HG02763 (cell line): ENCODE results near the gene ESR2.

Source experiments
- ATAC-seq: cut with Tn5 transposase; IDR thresholded peaks from one replicate; pipeline ENCODE4 v1.9.1; 2021; ENCODE audit warnings: mild to moderate bottlenecking, moderate library complexity; ENCODE audit not compliant: unreplicated experiment

ESR2 gene

GRCh38 chr14:64272019-64272418, 22.2 kb downstream of the ESR2 start:
- no peak for ATAC-seq

GRCh38 chr14:64266239-64266638, 27.9 kb downstream of the ESR2 start:
- ATAC-seq: no peak

GRCh38 chr14:64265222-64265621, 28.9 kb downstream of the ESR2 start:
- no peak for ATAC-seq

- no peak for ATAC-seq
These were observed 33.8 kb downstream of the ESR2 start for GRCh38 chr14:64260418-64260817.

- no peak for ATAC-seq
These were observed 38.4 kb downstream of the ESR2 start for GRCh38 chr14:64255756-64256155.

- ATAC-seq: no peak
These were observed 40.5 kb downstream of the ESR2 start for GRCh38 chr14:64253672-64254071.

- ATAC-seq: no peak
These were observed 44.8 kb downstream of the ESR2 start for GRCh38 chr14:64249363-64249762.

- no peak for ATAC-seq
These were observed 45.5 kb downstream of the ESR2 start for GRCh38 chr14:64248689-64249088.

- ATAC-seq: no peak
These were observed 47.0 kb downstream of the ESR2 start for GRCh38 chr14:64247195-64247594.

GRCh38 chr14:64246688-64247087, 47.5 kb downstream of the ESR2 start:
- no peak for ATAC-seq

- no peak for ATAC-seq
These were observed 48.7 kb downstream of the ESR2 start for GRCh38 chr14:64245491-64245890.

GRCh38 chr14:64244279-64244678, 49.9 kb downstream of the ESR2 start:
- no peak for ATAC-seq

- no peak for ATAC-seq
These were observed 55.5 kb downstream of the ESR2 start for GRCh38 chr14:64238631-64239030.

- ATAC-seq: no peak
These were observed 56.1 kb downstream of the ESR2 start for GRCh38 chr14:64238049-64238448.

- ATAC-seq: peak; percentile 71
These were observed 58.2 kb downstream of the ESR2 start for GRCh38 chr14:64235652-64236640.

GRCh38 chr14:64234877-64235651, 59.1 kb downstream of the ESR2 start:
- no peak for ATAC-seq

GRCh38 chr14:64233531-64234190, 60.5 kb downstream of the ESR2 start:
- ATAC-seq: no peak

- ATAC-seq: no peak
These were observed 61.2 kb downstream of the ESR2 start for GRCh38 chr14:64232944-64233343.

GRCh38 chr14:64232095-64232838, 61.9 kb downstream of the ESR2 start:
- ATAC-seq: peak; percentile 29

GRCh38 chr14:64229489-64229888, 64.7 kb downstream of the ESR2 start:
- ATAC-seq: no peak

GRCh38 chr14:64227856-64228255, 66.3 kb downstream of the ESR2 start:
- no peak for ATAC-seq
